MM.1S (cell line): ENCODE data around the gene ACCS.

Source experiments
- CTCF ChIP-seq: fragments of 300-600 bp; sonication (generic); IDR thresholded peaks from 2 replicates; pipeline ENCODE4 v1.5.1; 2016; ENCODE audit warnings: antibody characterized with exemption, low read length, mixed read lengths
- EZH2 ChIP-seq: fragments of 300-600 bp; sonication (generic); optimal IDR thresholded peaks from 2 replicates; pipeline ENCODE3; 2017; ENCODE audit warnings: low read depth, mild to moderate bottlenecking, antibody characterized with exemption, low read length, mixed read lengths
- EZH2phosphoT487 ChIP-seq: fragments of 300-600 bp; sonication (generic); IDR thresholded peaks from 2 replicates; pipeline ENCODE4 v1.6.1; 2018; ENCODE audit warnings: antibody characterized with exemption, low read length

DNA sequence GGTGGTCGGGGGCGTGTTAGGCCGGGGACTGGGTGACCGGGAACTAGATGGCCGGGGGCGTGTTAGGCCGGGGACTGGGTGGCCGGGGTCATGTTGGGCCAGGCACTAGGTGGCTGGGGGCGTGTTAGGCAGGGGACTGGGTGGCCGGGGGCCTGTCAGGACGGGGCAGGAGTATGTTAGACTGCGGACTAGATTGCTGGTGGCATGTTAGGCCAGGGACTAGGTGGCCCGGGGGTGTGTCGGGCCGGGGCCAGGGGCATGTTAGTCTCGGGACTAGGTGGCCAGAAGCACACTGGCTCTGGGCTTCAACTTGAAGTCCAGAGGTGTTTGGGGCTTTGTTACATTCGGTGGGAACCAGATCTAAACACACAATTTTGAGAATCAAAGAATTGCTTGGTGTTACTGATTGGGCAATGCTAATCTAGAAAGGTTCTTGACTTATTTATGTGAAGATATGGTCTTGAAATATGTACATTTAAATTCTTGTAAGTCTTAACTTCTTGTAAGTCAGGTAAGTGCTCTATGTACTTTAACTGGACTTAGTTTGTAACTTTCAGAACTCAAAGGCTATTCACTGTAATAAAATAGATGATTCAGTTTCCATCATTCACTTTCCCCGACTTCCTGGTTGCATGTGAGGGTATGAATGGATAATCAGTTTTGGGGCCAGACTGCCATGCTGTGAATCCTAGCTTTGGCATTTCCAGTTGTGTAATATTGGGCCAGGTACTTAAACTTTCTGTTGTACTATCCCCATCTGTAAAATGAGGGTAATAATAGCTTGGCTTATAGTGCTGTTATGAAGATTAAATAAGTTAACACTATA is 30.5 kb downstream of the ACCS start:
- no peak for TF ChIP-seq CTCF
- no peak for TF ChIP-seq EZH2
- no peak for TF ChIP-seq EZH2phosphoT487
